HG03095 (cell line): ENCODE data around the gene TMEM191B.
"Not testable (repeated sequence)": the region's sequence is repeated elsewhere in the genome, so short reads cannot be mapped to it uniquely, and the experiment has no call there.

Source experiments
- ATAC-seq: cut with Tn5 transposase; IDR thresholded peaks from one replicate; pipeline ENCODE4 v1.9.1; 2021; ENCODE audit warnings: moderate library complexity; ENCODE audit not compliant: unreplicated experiment

TMEM191B gene

DNA sequence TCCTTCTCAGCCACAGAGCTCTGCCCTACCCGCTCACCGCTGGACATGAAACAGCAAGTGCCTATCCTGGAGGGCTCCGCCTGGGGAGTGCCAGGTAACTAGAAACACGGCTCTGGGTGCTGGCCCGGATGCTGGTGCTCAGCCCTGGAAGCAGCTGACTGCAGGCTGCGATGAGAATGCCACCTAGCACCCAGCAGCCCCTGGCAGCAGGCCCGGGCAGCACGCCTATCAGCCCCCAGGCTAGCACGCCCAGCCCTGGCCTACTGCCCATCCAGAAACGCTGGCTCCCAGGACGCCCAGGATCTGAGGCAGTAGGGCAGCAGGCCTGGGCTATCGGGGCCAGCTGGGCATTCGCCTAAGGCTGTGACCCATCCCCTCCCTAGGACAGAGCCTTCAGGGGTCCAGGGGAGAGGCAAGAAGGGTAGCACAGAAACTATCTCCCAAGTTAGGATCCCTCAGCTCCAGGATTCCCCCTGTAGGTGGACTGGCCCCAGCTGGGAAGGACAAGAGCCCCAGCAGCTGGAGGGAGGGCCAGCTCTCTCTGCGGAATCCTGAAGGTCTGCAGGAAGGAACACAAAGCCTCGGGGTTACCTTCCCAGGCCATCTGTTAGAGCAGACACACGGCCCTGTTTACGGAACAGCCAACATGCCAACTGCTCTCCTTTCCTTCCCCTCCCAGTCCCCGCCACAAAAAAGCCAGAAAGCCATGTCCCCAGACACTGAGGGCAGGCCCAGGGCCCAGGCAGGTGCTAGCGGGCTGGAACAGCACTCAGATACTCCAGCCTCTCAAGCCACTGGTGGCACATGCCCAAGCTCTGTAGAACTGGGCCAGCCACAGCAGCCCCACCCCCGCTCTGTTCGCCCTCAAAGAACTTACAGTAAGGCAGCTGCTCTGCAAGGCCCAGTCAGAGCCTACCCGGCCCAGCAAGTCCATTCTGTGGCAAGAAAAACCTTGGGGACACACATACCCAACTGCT is 27.0 kb downstream of the TMEM191B start:
- ATAC-seq, result not testable (repeated sequence)

DNA sequence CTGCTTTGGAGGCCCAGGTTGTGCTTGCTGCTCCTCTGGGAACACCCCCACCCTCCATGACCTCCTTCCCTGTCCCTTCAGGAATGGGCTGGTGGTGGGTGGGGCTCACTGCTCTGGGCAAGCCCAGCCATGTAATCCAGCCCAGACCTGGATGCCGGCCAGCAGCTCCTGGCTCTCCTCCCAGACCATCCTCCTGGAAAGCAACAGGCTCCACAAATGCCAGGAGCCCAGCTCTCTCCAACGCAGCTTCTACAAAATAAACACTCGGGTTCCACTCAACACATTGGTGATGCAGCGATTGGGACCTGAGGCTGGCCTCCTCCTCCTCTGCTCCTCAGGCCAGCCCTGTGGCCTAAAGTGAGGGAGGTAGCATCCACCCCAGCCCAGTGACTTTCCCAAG is 30.9 kb downstream of the TMEM191B start:
- not testable (repeated sequence) for ATAC-seq

DNA sequence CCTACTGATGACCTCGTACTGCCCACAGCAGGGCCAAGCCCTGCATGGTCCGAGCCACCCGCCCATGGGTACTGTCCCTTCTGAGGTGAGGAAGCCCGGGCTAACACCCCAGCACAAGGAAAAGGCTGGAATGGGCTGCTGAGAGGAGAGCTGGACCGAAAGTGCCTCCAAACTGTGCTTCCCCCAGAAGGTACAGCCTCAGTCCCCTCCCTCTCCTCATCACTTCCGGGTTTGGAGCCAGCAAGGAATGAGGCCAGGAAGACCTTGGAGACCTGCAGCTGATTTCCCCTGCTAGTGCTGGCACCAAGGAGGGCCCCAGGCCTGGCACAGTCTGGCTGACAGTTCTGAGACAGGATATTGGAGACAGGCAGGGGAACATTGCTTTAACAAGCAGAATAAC is 31.3 kb downstream of the TMEM191B start:
- ATAC-seq, result not testable (repeated sequence)

DNA sequence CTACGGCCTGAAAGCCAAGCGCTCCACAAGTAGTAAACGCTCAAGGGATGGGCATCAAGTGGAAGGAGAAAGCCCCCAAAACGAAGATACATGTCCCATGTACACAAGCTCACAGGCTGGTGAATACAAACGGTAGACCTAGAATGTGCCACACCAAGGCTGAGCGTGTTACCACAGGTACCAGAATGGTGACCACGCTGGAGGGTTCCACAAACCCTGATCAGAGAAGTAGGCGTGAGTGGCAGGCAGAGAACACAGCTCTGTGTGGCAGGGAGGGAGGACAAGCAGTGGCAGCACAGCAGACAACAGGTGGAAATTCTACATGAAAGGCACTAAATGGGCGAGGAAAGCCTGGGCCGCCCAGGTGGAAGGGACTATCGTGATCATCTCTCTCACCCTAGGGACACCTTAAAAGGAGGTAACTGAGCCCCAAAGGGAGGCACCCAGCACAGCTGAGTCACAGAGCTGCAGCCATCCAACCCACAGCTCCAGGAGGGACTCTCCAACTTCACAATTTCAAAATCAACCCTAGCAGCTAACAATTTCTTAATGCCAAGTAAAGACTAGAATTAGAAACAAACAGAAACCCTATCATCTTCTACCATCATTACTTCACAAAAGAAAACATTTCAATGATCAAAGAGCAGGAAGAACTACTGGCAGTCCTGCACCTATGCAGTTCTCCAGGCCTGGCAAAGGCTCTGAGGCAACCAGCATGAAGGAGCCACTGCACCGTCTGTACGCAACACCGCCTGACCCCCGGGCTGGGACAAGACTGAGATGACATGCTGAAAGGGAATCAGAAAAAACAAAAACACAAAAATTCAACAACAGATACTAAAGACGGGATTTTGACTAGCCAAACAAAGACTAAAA is 32.7 kb downstream of the TMEM191B start:
- ATAC-seq, result not testable (repeated sequence)

DNA sequence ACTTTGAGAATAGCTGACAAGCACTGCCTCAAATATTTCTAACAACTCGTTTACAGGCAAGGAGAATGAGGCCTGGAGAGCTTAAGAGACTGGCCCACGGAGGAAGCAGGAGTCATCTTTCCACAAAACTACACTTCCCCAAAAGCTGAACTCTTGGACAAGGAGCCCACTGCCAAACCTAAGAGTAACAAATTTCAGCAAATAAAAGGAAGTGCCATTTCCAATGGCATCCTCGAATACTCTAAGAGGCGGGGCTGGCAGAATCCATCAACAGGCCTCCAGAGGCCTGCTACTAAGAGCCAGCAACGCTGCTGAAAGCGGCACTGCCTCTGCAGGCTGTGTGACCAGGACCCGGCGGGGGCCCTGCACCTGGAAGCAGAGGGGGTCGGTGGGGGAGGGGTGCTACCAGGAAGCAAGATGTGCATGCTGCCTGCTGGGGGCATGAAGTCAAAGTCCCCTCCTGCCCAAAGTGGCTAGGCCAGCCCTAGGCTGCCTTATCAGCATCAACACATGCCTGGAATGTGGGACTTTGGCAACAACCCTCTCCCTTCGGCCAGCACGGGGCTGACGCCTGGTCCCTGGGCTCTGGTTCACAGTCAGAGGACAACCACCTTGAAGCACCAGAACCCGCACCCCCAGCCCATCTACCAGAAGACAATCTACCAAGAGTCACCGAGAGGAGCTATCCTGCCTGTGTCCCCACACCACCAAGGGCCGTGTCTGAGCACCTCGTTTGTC is 43.1 kb downstream of the TMEM191B start:
- not testable (repeated sequence) for ATAC-seq

DNA sequence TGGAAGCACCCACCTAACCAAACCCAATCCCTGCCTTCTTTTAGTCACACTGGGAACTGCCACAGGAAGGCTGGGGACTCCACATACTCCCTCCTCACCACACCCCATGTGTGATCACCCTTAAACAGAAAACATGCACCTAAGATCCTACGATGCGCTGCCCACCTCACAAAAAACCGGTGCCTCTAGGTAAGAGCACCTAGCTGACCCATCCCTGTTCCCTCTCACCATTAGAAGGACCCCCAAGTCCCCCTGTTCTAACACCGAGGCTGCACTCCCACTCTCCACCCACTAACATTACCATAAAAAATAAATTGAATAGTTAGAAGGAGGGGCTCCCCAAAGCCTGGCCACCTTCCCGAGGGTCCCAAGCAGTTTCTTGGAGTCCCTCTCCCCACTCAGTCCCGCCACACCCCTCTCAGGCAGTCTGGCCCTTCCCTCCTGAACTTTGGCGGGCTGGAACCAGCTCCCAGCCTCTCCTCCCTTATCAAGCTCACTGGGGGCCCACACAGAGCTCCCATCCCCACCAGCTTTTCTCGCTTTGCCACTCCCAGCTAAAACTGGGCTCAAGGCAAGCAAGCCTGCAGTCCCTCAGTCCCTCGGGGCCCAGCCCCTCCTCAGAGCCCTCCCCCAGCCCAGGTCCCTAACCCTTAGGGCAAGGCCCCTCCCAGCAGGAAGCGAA is 46.0 kb downstream of the TMEM191B start:
- not testable (repeated sequence) for ATAC-seq

DNA sequence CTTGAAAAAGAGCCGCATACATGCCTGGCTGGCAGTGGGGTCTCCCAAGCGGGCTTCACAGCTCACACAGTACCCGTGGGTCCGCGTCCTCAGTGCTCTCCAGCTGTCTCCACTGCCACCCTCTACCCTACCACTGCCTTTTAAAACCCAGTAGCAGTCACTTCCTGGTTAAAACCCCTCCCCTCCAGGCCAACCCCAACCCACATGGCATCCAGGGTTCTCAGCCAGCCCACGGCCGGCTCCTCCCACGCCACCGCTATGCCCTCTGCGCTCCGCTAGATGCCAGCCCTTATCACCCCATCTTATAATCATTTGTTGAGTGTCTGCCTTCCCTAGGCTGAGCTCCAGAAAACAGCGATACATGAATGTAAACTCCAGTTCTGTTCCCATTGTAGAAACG is 47.0 kb downstream of the TMEM191B start:
- ATAC-seq, result not testable (repeated sequence)

DNA sequence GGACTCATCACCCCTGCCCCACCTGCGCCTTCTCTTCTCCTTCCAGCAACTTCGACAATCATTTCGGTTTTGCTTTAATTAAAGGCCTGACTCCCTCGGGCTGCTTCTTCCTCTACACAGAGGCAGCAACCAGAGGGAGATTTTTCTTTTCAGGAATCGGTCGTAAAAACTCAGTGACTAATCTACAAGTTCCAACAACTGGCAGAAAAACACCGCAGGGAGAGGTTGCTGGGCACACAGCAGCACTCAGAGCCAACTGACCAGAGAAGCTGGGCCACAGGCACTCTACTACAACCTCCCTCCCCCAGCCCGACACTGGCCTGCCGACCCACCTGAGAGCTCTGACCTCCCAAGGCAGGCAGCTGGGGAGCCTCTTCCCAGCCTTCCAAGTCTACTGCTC is 48.1 kb downstream of the TMEM191B start:
- not testable (repeated sequence) for ATAC-seq

DNA sequence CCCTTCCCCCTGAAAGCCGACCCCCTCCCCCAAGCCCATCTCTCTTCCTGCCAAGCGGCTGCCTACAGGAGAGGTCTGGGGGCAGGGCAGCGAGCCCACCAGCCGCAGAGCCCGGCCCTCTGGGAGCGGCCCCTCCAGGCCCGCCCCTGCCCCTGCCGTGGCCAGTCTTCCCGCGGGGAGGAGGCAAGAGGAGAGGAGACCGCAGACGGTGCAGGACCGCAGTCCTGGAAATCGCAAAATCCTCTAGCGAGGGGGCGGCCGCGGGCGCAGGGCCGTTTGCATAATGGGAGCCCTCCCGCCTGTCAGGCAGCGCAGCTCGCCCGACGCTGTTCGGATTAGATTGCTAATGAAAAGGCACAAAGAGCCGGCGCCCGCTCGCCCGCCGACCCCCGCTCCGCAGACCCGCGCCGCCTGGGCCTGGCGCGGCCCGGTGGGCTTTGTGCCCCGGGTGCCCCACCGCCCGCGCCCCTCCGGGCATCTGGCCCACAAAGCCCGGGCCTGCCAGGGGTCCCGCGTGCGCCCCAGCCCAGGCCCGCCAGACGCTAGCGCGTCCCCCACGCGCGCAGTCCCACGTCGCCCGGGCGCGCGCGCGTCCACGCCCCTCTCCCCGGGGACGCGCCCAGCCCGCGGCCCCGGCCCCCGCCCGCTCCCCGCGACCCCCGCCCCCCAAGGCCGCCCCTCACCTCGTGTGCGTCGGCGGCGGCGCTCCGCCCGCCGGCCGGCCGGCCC is 49.7 kb downstream of the TMEM191B start:
- ATAC-seq, result not testable (repeated sequence)

DNA sequence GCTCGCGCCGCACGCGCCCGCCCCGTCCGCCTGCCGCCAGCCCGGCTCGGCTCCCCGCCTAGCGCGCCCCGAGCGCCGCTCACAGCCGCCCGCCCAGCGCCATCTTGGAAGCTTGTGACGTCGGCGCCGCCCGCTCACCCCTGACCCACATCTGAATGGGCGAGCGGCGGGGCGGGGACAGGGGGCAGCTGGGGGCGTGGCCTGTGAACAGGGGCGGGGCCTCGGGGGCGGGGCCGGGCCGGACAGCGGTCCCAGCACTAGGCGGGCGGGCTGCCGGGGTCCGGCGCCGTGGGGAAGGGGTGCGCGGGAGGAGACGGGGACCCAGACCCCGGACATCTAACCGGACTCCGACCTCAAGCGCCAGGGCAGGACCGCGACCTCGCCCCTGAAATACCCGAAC is 50.2 kb downstream of the TMEM191B start:
- ATAC-seq, result peak; percentile 78
